OCI-LY1 (cell line): Measurements from ENCODE around the gene CYB5D1.

Experiments used
- H2AFZ ChIP-seq: fragments of 200-600 bp; sonication (generic), shearing (Covaris generic); 2 replicates; pipeline ENCODE4 v1.6.0; 2014; ENCODE audit warnings: antibody characterized with exemption, mild to moderate bottlenecking, low read length
- H3F3A ChIP-seq: fragments of 200-600 bp; sonication (generic), shearing (Covaris generic); 2 replicates; pipeline ENCODE4 v1.6.0; 2014; ENCODE audit warnings: mild to moderate bottlenecking, antibody characterized with exemption, low read length, moderate library complexity; ENCODE audit not compliant: insufficient read depth
- H3K27ac ChIP-seq: fragments of 200-600 bp; sonication (generic); 2 replicates; pipeline ENCODE4 v1.5.1; 2014; ENCODE audit warnings: low read length, mixed run types, mild to moderate bottlenecking, low read depth; ENCODE audit not compliant: poor library complexity, severe bottlenecking
- H3K27me3 ChIP-seq: fragments of 200-600 bp; sonication (generic); 2 replicates; pipeline ENCODE4 v1.6.0; 2014; ENCODE audit warnings: antibody characterized with exemption, mild to moderate bottlenecking, low read length, moderate library complexity; ENCODE audit not compliant: insufficient read depth
- H3K36me3 ChIP-seq: fragments of 200-600 bp; sonication (generic); 2 replicates; pipeline ENCODE4 v1.6.1; 2014; ENCODE audit warnings: mild to moderate bottlenecking, antibody characterized with exemption, low read length, moderate library complexity, mixed read lengths; ENCODE audit not compliant: insufficient read depth
- H3K4me1 ChIP-seq: fragments of 200-600 bp; sonication (generic); 2 replicates; pipeline ENCODE4 v1.5.1; 2014; ENCODE audit warnings: mild to moderate bottlenecking, low read length, moderate library complexity; ENCODE audit not compliant: insufficient read depth, severe bottlenecking
- H3K4me2 ChIP-seq: fragments of 200-600 bp; sonication (generic), shearing (Covaris generic); 2 replicates; pipeline ENCODE4 v1.6.1; 2014; ENCODE audit warnings: low read length
- H3K4me3 ChIP-seq: fragments of 200-600 bp; sonication (generic); 2 replicates; pipeline ENCODE4 v1.5.1; 2014; ENCODE audit warnings: low read length, low read depth, mild to moderate bottlenecking, mixed read lengths; ENCODE audit not compliant: poor library complexity, severe bottlenecking
- H3K79me2 ChIP-seq: fragments of 200-600 bp; shearing (Covaris generic); 2 replicates; pipeline ENCODE4 v1.6.1; 2016; ENCODE audit warnings: mixed run types, low read length, mixed read lengths; ENCODE audit not compliant: insufficient read depth
- H3K9ac ChIP-seq: fragments of 200-600 bp; sonication (generic), shearing (Covaris generic); 2 replicates; pipeline ENCODE4 v1.6.1; 2014; ENCODE audit warnings: mild to moderate bottlenecking, low read length, mixed read lengths
- H3K9me2 ChIP-seq: fragments of 200-600 bp; sonication (generic), shearing (Covaris generic); 2 replicates; pipeline ENCODE4 v1.6.1; 2014; ENCODE audit warnings: low read depth, mild to moderate bottlenecking, low read length, mixed read lengths
- H3K9me3 ChIP-seq: fragments of 200-600 bp; shearing (Covaris generic); 2 replicates; pipeline ENCODE4 v1.6.1; 2014; ENCODE audit warnings: low read length, mixed read lengths
- H4K20me1 ChIP-seq: fragments of 200-600 bp; sonication (generic), shearing (Covaris generic); 2 replicates; pipeline ENCODE4 v1.6.0; 2016; ENCODE audit warnings: mild to moderate bottlenecking, low read length; ENCODE audit not compliant: insufficient read depth
- CTCF ChIP-seq: fragments of 200-600 bp; sonication (generic), shearing (Covaris generic); IDR thresholded peaks from 2 replicates; pipeline ENCODE4 v1.5.1; 2017; ENCODE audit warnings: mild to moderate bottlenecking, antibody characterized with exemption, low read length, moderate library complexity, mixed read lengths
- EZH2 ChIP-seq: fragments of 200-600 bp; sonication (generic), shearing (Covaris generic); IDR thresholded peaks from 2 replicates; pipeline ENCODE4 v1.8.0; 2017; ENCODE audit warnings: borderline replicate concordance, mixed run types, mild to moderate bottlenecking, antibody characterized with exemption, low read length, moderate library complexity, mixed read lengths

CYB5D1 gene

GRCh38 chr17:7882068-7882467 lies 24.3 kb downstream of the CYB5D1 start:
- TF ChIP-seq CTCF (no peak), EZH2 (no peak)
- H3K9ac ChIP-seq: peak overlapping the region; percentile 81
- H2AFZ ChIP-seq: no peak overlapping the region
- peaks cover 12% of the 10 kb centered on the region; the same call in 1 of the 2 replicates for H3F3A ChIP-seq
- no peaks in the 10 kb centered on the region for H4K20me1 ChIP-seq
- H3K4me1 ChIP-seq: peaks cover 51% of the 10 kb centered on the region
- H3K9me2 ChIP-seq: no peaks in the 10 kb centered on the region
- H3K36me3 ChIP-seq: peaks cover 28% of the 10 kb centered on the region
- peaks cover 16% of the 10 kb centered on the region for H3K79me2 ChIP-seq
- no peaks in the 10 kb centered on the region for H3K27me3 ChIP-seq
- H3K9me3 ChIP-seq: no peaks in the 10 kb centered on the region
- peak overlapping the region; percentile 97 for H3K27ac ChIP-seq
- peak overlapping the region; percentile 85 for H3K4me2 ChIP-seq
- peak overlapping the region; percentile 60 for H3K4me3 ChIP-seq

- peaks cover 24% of the 10 kb centered on the region for H3K36me3 ChIP-seq
- peaks cover 17% of the 10 kb centered on the region for H3K79me2 ChIP-seq
- no peak overlapping the region for H2AFZ ChIP-seq
- no peaks in the 10 kb centered on the region for H4K20me1 ChIP-seq
- TF ChIP-seq EZH2 (no peak), CTCF (no peak)
- H3K4me2 ChIP-seq: peak overlapping the region; percentile 85
- H3K4me3 ChIP-seq: peak overlapping the region; percentile 60
- H3K27ac ChIP-seq: peak overlapping the region; percentile 97
- H3K4me1 ChIP-seq: peaks cover 54% of the 10 kb centered on the region
- H3K9me2 ChIP-seq: no peaks in the 10 kb centered on the region
- H3K27me3 ChIP-seq: no peaks in the 10 kb centered on the region
- peak overlapping the region; percentile 81 for H3K9ac ChIP-seq
- no peaks in the 10 kb centered on the region for H3K9me3 ChIP-seq
- H3F3A ChIP-seq: peaks cover 12% of the 10 kb centered on the region; the same call in 1 of the 2 replicates
Observed at GRCh38 chr17:7882629-7883028, 24.8 kb downstream of the CYB5D1 start.

DNA sequence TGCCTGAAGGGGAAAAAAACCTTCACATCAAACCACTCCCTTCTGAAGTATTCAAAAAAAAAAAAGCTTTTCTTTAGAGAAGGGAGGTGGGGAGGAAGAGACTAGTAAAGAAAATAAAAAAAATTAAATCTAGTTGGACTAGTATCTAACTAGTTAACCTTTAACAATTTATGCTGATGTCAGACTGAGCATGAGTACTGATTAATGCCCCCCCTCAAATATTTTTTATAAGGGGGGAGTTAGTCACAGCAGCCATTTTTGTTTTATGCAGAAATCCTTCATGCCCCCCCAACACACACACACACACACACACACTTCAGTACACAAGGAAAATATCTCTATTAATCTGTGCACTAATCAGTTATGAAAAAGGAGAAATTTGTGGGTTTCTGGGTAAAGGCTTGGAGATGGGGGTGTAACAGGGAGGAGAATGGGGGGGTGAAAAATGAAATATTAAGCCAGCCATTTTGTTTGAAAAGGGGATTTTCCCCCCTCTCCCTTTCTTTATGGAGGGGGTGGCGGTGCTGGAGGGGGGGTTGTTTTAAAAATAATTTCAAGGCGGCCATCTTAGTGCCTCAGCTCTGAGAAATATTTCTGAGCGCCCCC lies 26.1 kb downstream of the CYB5D1 start:
- Histone ChIP-seq H3K9ac (peak overlapping the region; percentile 81), H3F3A (peaks cover 12% of the 10 kb centered on the region; the same call in 1 of the 2 replicates), H2AFZ (no peak overlapping the region), H3K9me2 (no peaks in the 10 kb centered on the region), H3K4me3 (peak overlapping the region; percentile 60), H3K4me1 (peaks cover 66% of the 10 kb centered on the region), H3K9me3 (no peaks in the 10 kb centered on the region), H4K20me1 (no peaks in the 10 kb centered on the region), H3K27ac (peak overlapping the region; percentile 97), H3K36me3 (peaks cover 22% of the 10 kb centered on the region; the same call in 1 of the 2 replicates), H3K27me3 (no peaks in the 10 kb centered on the region), H3K79me2 (peaks cover 21% of the 10 kb centered on the region), H3K4me2 (peak overlapping the region; percentile 85)
- no peak for TF ChIP-seq EZH2
- TF ChIP-seq CTCF: no peak
